ENCODE results near the gene ZBTB22.

ZBTB22 gene

GRCh38 chr6:33329058-33329457 lies 11.5 kb upstream of the ZBTB22 start:
- whole genome bisulfite sequencing = 64% methylated on average over 5 of the region's 5 CpGs
- Histone ChIP-seq H3K18ac (ENCODE audit: low read depth in 1 of 2, low read length in 2 of 2) (no peak overlapping the region), H3K23ac (ENCODE audit: low read length in 2 of 2) (no peak overlapping the region), H2BK120ac (ENCODE audit: low read depth, low read length) (no peak overlapping the region), H2AK5ac (ENCODE audit: low read length, severe bottlenecking) (no peak overlapping the region), H3K27ac (ENCODE audit: low read length, poor library complexity, severe bottlenecking) (no peak overlapping the region), H3K4me3 (ENCODE audit: insufficient read depth in 1 of 2, low read depth in 1 of 2, low read length in 2 of 2) (no peak overlapping the region), H4K91ac (ENCODE audit: low read length) (no peak overlapping the region), H2AFZ (ENCODE audit: low read depth, low read length) (no peak overlapping the region), H3K9me3 (ENCODE audit: control insufficient read depth, low read length) (no peaks in the 10 kb centered on the region), H3K36me3 (ENCODE audit: control insufficient read depth in 1 of 2, insufficient read depth in 2 of 2, low read depth in 1 of 2, low read length in 2 of 2) (no peaks in the 10 kb centered on the region), H3K27me3 (ENCODE audit: control insufficient read depth in 1 of 2, insufficient read depth in 1 of 2, low read length in 2 of 2) (peaks cover 0 to 4% of the 10 kb centered on the region in 2 experiments), H3K4ac (ENCODE audit: low read depth in 1 of 2, low read length in 2 of 2) (no peak overlapping the region), H3K4me1 (ENCODE audit: control insufficient read depth, insufficient read depth, low read depth, low read length) (no peaks in the 10 kb centered on the region), H4K8ac (ENCODE audit: low read length) (no peak overlapping the region), H2BK15ac (ENCODE audit: low read depth, poor library complexity, severe bottlenecking) (no peak overlapping the region), H3K9ac (ENCODE audit: low read length) (no peak overlapping the region), H2BK12ac (ENCODE audit: low read length in 2 of 2) (no peak overlapping the region), H3K14ac (ENCODE audit: low read length in 2 of 2) (no peak overlapping the region), H2BK5ac (ENCODE audit: low read depth, low read length, poor library complexity, severe bottlenecking) (no peak overlapping the region), H3K4me2 (ENCODE audit: low read length, poor library complexity, severe bottlenecking) (no peak overlapping the region), H3K79me1 (replicated peaks; ENCODE audit: low read length, poor library complexity, severe bottlenecking) (no peaks in the 10 kb centered on the region)
- no peak for DNase-seq

GRCh38 chr6:33324125-33324524 lies 6.6 kb upstream of the ZBTB22 start:
- Histone ChIP-seq H2BK5ac (ENCODE audit: low read depth, low read length, poor library complexity, severe bottlenecking) (no peak overlapping the region), H3K27me3 (ENCODE audit: control insufficient read depth in 1 of 2, insufficient read depth in 1 of 2, low read length in 2 of 2) (peaks cover 0 to 4% of the 10 kb centered on the region in 2 experiments), H3K9ac (ENCODE audit: low read length) (peak overlapping the region; percentile 96), H3K23ac (ENCODE audit: low read length in 2 of 2) (no peak overlapping the region), H3K79me1 (replicated peaks; ENCODE audit: low read length, poor library complexity, severe bottlenecking) (peaks cover 5% of the 10 kb centered on the region), H4K8ac (ENCODE audit: low read length) (no peak overlapping the region), H3K4me3 (ENCODE audit: insufficient read depth in 1 of 2, low read depth in 1 of 2, low read length in 2 of 2) (peak overlapping the region in 1 of 2 experiments; percentile 96), H3K9me3 (ENCODE audit: control insufficient read depth, low read length) (no peaks in the 10 kb centered on the region), H3K4me2 (ENCODE audit: low read length, poor library complexity, severe bottlenecking) (no peak overlapping the region), H2BK15ac (ENCODE audit: low read depth, poor library complexity, severe bottlenecking) (no peak overlapping the region), H4K91ac (ENCODE audit: low read length) (no peak overlapping the region), H2BK12ac (ENCODE audit: low read length in 2 of 2) (no peak overlapping the region), H3K4ac (ENCODE audit: low read depth in 1 of 2, low read length in 2 of 2) (no peak overlapping the region), H3K14ac (ENCODE audit: low read length in 2 of 2) (no peak overlapping the region), H3K36me3 (ENCODE audit: control insufficient read depth in 1 of 2, insufficient read depth in 2 of 2, low read depth in 1 of 2, low read length in 2 of 2) (peaks cover 15 to 21% of the 10 kb centered on the region in 2 experiments), H2BK120ac (ENCODE audit: low read depth, low read length) (no peak overlapping the region), H3K4me1 (ENCODE audit: control insufficient read depth, insufficient read depth, low read depth, low read length) (peaks cover 25% of the 10 kb centered on the region), H3K27ac (ENCODE audit: low read length, poor library complexity, severe bottlenecking) (no peak overlapping the region), H2AK5ac (ENCODE audit: low read length, severe bottlenecking) (no peak overlapping the region), H3K18ac (ENCODE audit: low read depth in 1 of 2, low read length in 2 of 2) (no peak overlapping the region), H2AFZ (ENCODE audit: low read depth, low read length) (no peak overlapping the region)
- WGBS = 78% methylated on average over 5 of the region's 7 CpGs
- DNase-seq = no peak

- H3K14ac ChIP-seq (ENCODE audit: low read length in 2 of 2) = no peak overlapping the region
- H3K4me1 ChIP-seq (ENCODE audit: control insufficient read depth, insufficient read depth, low read depth, low read length) = peaks cover 28% of the 10 kb centered on the region
- peak overlapping the region; percentile 36 to 96 for H3K4me3 ChIP-seq (ENCODE audit: insufficient read depth in 1 of 2, low read depth in 1 of 2, low read length in 2 of 2)
- H2AFZ ChIP-seq (ENCODE audit: low read depth, low read length) = peak overlapping the region; percentile 70
- H3K9ac ChIP-seq (ENCODE audit: low read length) = peak overlapping the region; percentile 96
- H4K91ac ChIP-seq (ENCODE audit: low read length) = no peak overlapping the region
- H3K79me1 ChIP-seq (replicated peaks; ENCODE audit: low read length, poor library complexity, severe bottlenecking) = peaks cover 9% of the 10 kb centered on the region
- no peaks in the 10 kb centered on the region for H3K9me3 ChIP-seq (ENCODE audit: control insufficient read depth, low read length)
- no peak overlapping the region for H2BK5ac ChIP-seq (ENCODE audit: low read depth, low read length, poor library complexity, severe bottlenecking)
- H3K36me3 ChIP-seq (ENCODE audit: control insufficient read depth in 1 of 2, insufficient read depth in 2 of 2, low read depth in 1 of 2, low read length in 2 of 2) = peaks cover 21 to 26% of the 10 kb centered on the region in 2 experiments
- no peak overlapping the region for H4K8ac ChIP-seq (ENCODE audit: low read length)
- no peak overlapping the region for H3K4ac ChIP-seq (ENCODE audit: low read depth in 1 of 2, low read length in 2 of 2)
- 8% methylated on average over 12 of the region's 12 CpGs for WGBS
- no peak overlapping the region for H3K23ac ChIP-seq (ENCODE audit: low read length in 2 of 2)
- H2BK120ac ChIP-seq (ENCODE audit: low read depth, low read length) = no peak overlapping the region
- H3K4me2 ChIP-seq (ENCODE audit: low read length, poor library complexity, severe bottlenecking) = peak overlapping the region; percentile 91
- no peak overlapping the region for H3K27ac ChIP-seq (ENCODE audit: low read length, poor library complexity, severe bottlenecking)
- no peak overlapping the region for H3K18ac ChIP-seq (ENCODE audit: low read depth in 1 of 2, low read length in 2 of 2)
- no peak overlapping the region for H2BK12ac ChIP-seq (ENCODE audit: low read length in 2 of 2)
- no peak overlapping the region for H2BK15ac ChIP-seq (ENCODE audit: low read depth, poor library complexity, severe bottlenecking)
- DNase-seq = no peak
- no peaks in the 10 kb centered on the region for H3K27me3 ChIP-seq (ENCODE audit: control insufficient read depth in 1 of 2, insufficient read depth in 1 of 2, low read length in 2 of 2)
- H2AK5ac ChIP-seq (ENCODE audit: low read length, severe bottlenecking) = no peak overlapping the region
Measured at GRCh38 chr6:33323623-33323948, 6.0 kb upstream of the ZBTB22 start.

- Histone ChIP-seq H3K36me3 (ENCODE audit: control insufficient read depth in 1 of 2, insufficient read depth in 2 of 2, low read depth in 1 of 2, low read length in 2 of 2) (peaks cover 27 to 31% of the 10 kb centered on the region in 2 experiments), H3K18ac (ENCODE audit: low read depth in 1 of 2, low read length in 2 of 2) (no peak overlapping the region), H3K23ac (ENCODE audit: low read length in 2 of 2) (no peak overlapping the region), H3K9ac (ENCODE audit: low read length) (peak overlapping the region; percentile 96), H2BK15ac (ENCODE audit: low read depth, poor library complexity, severe bottlenecking) (no peak overlapping the region), H3K4ac (ENCODE audit: low read depth in 1 of 2, low read length in 2 of 2) (no peak overlapping the region), H2AK5ac (ENCODE audit: low read length, severe bottlenecking) (no peak overlapping the region), H2BK12ac (ENCODE audit: low read length in 2 of 2) (no peak overlapping the region), H3K79me1 (replicated peaks; ENCODE audit: low read length, poor library complexity, severe bottlenecking) (peaks cover 10% of the 10 kb centered on the region), H2AFZ (ENCODE audit: low read depth, low read length) (no peak overlapping the region), H2BK5ac (ENCODE audit: low read depth, low read length, poor library complexity, severe bottlenecking) (no peak overlapping the region), H2BK120ac (ENCODE audit: low read depth, low read length) (no peak overlapping the region), H3K14ac (ENCODE audit: low read length in 2 of 2) (no peak overlapping the region), H3K4me1 (ENCODE audit: control insufficient read depth, insufficient read depth, low read depth, low read length) (peaks cover 36% of the 10 kb centered on the region), H3K27me3 (ENCODE audit: control insufficient read depth in 1 of 2, insufficient read depth in 1 of 2, low read length in 2 of 2) (no peaks in the 10 kb centered on the region), H3K4me3 (ENCODE audit: insufficient read depth in 1 of 2, low read depth in 1 of 2, low read length in 2 of 2) (peak overlapping the region in 1 of 2 experiments; percentile 96), H4K8ac (ENCODE audit: low read length) (no peak overlapping the region), H3K4me2 (ENCODE audit: low read length, poor library complexity, severe bottlenecking) (peak overlapping the region; percentile 68), H3K9me3 (ENCODE audit: control insufficient read depth, low read length) (no peaks in the 10 kb centered on the region), H4K91ac (ENCODE audit: low read length) (no peak overlapping the region), H3K27ac (ENCODE audit: low read length, poor library complexity, severe bottlenecking) (peak overlapping the region; percentile 15)
- WGBS = 92% methylated on average over 9 of the region's 9 CpGs
- DNase-seq = no peak
Measured at GRCh38 chr6:33321227-33321626, 3.7 kb upstream of the ZBTB22 start.

Data from mesenchymal stem cell (in vitro differentiated cells and primary cell).